GM19455 (cell line): ENCODE results near the gene CFAP97.
A peak's percentile ranks its signal among the peaks of the same experiment; 100 is the strongest.
"Not testable (repeated sequence)": the region's sequence is repeated elsewhere in the genome, so short reads cannot be mapped to it uniquely, and the experiment has no call there.

Experiments used
- ATAC-seq: cut with Tn5 transposase; IDR thresholded peaks from one replicate; pipeline ENCODE4 v1.9.1; 2021; ENCODE audit not compliant: unreplicated experiment

CFAP97 gene

GRCh38 chr4:185203486-185204237, at the start of gene CFAP97:
Gene CFAP97, minus strand, starts transcription at chr4:185204000. Its CDS starts 12,804 bp downstream, at chr4:185191196.
- ATAC-seq, result peak; percentile 71

DNA sequence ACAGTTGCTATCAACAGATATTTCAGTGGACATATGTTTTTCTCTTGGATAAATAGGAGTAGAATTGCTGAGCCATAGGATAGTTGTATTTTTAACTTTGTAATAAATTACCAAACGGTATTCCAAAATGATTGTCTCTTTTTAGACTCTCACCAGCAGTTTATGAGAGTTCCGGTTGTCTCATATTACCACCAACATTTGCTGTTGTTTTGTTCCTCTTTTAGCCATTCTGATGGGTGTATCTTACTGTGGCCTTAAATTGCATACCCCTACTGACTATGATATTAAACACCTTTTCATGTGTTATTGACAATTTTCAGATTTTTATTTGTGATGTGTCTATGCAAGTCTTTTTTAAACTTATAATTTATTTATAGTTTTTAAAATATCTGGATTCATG, 45.3 kb upstream of the CFAP97 start:
- ATAC-seq, result no peak

DNA sequence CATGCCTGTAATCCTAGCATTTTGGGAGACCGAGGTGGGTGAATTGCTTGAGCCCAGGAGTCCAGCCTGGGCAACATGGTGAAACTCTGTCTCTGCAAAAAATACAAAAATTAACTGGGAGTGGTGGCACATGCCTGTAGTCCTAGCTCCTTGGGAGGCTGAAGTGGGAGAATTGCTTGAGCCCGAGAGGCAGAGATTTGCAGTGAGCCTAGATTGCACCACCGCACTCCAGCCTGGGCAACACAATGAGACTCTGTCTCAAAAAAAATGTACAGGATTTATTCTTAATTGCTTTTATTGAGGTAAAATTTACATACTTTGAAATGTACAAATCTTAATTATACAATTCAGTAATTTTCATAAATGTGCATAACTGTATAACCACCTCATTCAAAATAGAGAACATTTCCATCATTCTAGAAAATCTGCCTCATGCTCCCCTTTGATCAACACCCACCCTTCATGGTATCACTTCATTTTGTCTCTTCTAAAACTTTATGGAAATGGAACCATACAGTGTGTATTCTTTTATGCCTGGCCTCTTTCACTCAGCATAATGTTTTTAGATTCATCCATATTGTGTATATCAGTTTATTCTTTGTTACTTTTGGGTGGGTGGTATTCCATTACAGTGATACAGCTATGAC, 44.7 kb upstream of the CFAP97 start:
- no peak for ATAC-seq

DNA sequence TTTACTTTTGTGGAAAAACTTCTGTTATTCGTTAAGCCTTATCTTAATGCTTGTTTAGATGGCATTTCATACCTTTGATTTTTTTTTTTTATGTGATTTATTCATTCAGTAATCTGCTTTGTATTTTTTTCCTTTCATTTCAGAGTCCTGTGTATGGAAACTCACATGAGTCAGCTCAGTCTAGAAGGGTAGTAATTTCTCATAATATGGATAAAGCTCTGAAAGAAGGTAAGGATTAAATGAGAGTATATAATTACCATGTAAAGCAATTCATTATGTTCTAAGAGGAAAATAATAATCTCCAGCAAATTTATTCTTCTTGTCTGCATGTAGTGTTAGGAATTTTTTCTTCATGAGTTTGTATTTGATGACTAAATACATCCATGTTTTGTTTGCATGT, 43.4 kb upstream of the CFAP97 start:
- no peak for ATAC-seq

DNA sequence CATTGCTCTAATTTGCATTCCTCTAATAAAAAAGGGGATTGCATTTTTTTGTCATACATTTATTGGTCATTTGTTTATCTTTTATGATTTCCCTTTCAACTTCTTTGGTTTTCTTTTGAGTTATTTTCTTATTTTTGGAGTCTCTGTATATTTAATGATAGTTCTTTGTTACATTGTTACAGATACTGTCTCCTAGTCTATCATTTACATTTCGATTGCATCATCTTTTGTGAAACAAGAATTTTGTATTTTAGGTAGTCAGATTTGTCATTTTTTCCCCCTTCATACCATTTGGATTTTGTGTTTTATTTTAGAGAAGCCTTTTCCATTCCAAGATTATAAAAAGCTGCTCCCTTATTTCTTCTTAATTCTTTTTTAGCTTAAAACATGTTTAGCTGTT, 42.7 kb upstream of the CFAP97 start:
- no peak for ATAC-seq

- ATAC-seq, result no peak
Measured at GRCh38 chr4:185244763-185245162, 41.0 kb upstream of the CFAP97 start.

DNA sequence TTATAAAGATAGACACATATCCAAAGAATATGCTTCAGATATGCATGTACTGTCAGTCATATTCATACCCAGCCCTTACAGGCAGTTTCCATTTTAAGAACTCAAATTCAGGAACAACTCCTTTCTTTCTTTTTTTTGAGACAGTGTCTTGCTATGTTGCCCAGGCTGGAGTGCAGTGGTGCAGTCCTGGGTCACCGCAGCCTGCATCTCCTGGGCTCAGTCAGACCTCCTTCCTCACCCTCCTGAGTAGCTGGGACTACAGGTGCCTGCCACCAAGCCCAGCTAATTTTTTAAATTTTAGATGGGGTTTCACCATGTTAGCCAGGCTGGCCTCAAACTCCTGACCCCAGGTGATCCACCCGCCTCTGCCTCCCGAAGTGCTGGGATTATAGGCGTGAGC, 40.1 kb upstream of the CFAP97 start:
- no peak for ATAC-seq

- ATAC-seq, result no peak
Measured at GRCh38 chr4:185242749-185243533, 39.1 kb upstream of the CFAP97 start.

DNA sequence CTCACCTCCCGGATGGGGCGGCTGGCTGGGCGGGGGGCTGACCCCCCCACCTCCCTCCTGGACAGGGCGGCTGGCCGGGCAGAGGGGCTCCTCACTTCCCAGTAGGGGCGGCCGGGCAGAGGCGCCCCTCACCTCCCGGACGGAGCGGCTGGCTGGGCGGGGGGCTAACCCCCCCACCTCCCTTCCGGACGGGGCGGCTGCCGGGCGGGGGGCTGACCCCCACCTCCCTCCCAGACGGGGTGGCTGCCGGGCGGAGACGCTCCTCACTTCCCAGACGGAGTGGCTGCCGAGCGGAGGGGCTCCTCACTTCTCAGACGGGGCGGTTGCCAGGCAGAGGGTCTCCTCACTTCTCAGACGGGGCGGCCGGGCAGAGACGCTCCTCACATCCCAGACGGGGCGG, 36.7 kb upstream of the CFAP97 start:
- not testable (repeated sequence) for ATAC-seq

- ATAC-seq, result no peak
Measured at GRCh38 chr4:185238750-185239149, 35.0 kb upstream of the CFAP97 start.

- ATAC-seq, result no peak
Measured at GRCh38 chr4:185238215-185238681, 34.4 kb upstream of the CFAP97 start.

DNA sequence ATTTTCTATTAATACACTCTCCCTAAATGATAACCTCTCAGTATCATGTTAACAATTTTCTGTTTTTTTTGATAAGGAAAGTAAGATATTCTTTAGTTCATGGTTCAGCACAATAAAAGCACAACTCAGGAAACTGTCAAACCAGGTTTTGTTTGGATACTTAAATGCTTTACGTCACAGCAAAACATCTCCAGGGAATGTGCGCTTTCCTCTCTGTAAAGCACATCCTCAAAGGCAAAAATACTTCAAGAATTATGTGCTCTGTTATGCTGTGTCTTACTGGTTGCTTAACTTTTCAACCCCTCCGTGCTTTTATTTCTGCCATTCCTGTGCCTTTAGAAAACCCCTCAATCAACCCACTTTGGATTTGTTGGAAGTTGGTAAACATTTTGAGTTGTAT, 33.4 kb upstream of the CFAP97 start:
- no peak for ATAC-seq

DNA sequence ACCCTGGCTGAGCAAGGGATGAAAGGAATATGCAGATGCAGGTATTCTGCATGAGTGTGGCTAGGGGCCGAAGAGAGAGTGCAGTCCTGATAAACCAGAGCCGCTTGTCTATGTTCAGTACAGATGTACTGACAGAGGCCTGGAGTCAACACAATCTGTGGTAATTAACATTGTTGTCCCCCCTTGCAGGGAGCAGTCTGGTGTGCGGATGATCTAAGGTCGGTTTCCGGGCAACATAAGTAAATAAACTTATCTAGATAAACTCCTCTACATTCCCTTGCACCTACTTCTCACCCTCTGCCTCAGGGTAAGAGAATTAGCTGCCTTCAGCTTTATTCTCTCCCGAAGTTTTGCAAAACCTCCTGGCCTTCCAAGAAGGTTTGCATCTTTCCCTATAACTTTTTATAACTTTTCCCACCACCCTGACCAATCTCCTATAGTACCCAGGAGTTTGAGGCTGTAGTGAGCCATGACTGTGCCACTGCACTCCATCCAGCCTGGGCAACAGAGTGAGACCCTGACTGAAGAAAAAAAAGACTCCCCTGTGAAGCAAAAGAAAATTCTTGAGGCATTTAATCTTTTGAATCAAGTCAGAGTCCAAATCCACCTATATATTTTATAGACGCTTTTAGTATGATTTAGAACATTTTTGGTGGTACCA, 32.2 kb upstream of the CFAP97 start:
- ATAC-seq, result no peak

DNA sequence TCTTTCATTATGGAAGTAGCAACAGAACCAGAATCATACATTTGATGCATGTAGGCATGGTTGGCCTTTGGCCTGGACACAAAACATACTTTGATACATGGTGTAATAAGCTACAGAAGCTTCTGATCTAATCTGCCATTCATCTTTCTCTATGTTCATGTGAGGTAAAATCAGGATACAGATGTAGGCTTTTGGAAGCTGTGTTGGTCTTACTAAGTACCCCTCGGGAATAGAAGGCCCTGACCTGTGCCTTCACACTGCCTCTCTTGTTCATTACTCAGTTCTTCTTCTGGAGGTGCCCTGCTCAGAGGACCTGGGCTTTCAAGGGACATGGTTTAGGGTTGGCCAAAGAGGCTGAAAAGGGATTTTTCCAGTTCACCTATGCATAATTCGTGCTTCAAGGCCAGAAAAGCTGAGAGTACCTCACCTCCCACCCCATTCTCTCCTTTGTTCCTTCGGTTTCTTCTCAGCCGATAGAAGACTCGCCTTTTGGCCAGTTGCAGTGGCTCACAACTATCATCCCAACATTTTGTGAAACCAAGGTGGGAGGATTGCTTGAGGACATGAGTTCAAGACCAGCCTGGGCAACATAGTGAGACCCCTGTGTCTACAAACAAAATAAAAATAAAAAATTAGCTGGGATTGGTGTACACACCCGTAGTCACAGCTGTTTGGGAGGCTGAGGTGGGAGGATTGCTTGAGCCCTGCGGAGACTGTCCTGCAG, 31.5 kb upstream of the CFAP97 start:
- no peak for ATAC-seq

DNA sequence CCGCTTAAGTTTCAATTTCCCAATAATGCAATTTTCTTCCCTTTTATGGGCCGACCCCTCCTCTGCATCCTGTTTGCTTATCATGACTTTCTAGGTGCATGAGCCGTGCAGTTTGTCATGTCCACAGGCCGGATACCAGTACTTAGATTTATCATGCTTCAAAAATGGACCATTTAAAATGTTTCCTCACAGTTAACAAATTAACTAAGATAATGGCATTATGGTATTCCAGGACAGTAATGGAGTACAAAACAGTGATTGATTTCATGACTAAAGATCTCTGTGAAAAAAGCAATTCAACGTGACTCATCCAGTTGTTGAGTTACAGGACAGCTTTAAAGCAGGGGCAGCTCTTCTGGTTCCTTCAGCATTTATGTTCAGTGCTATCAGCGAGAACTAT, 28.6 kb upstream of the CFAP97 start:
- ATAC-seq, result no peak

- no peak for ATAC-seq
Measured at GRCh38 chr4:185229021-185229818, 25.4 kb upstream of the CFAP97 start.

GRCh38 chr4:185227713-185228278, 24.0 kb upstream of the CFAP97 start:
- ATAC-seq, result no peak

- ATAC-seq, result no peak
Measured at GRCh38 chr4:185227131-185227551, 23.3 kb upstream of the CFAP97 start.

DNA sequence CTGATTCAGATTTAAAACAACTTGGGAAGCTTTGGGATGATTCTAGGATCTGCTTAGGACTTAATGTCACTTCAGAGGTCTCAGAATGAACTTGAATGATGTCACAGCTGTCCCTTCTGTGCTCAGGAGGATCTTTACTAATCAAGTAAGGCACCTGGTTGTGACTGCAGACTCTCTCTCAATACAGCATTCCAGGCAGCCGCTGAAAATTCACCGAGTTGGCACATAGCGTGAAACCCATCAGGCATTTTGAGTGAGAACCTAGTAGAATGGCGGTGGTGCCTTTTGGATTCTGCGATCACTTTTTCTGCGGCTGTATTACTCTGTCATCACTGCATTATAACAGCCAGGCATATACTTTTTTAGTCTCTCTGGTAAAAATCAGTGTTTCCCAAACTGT, 22.1 kb upstream of the CFAP97 start:
- ATAC-seq, result no peak
